Measurements from ENCODE around the gene FMN2.

FMN2 gene

DNA sequence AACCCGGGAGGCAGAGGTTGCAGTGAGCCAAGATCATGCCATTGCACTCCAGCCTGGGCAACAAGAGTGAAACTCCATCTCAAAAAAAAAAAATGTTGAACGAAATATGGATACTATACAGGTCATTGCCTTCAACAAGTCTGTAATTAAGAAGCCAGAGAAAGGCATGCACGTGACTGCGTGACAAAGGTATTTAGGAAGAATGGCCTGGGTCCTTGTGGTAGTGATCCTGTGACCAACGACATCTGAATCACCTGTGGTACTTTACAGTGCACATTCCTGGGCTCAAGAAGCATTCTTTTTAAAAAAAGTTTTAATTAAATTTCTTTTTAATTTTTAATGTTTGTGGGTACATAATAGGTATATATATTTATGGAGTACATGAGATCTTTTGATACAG, 405.3 kb downstream of the FMN2 start:
- no peak for TF ChIP-seq SIN3A (IDR thresholded peaks at IDR 0.05; ENCODE audit: borderline replicate concordance, insufficient read depth, low read length)
- TF ChIP-seq POLR2AphosphoS5 (IDR thresholded peaks at IDR 0.05; ENCODE audit: low read depth, low read length) = no peak
- TF ChIP-seq, protein P1, sequence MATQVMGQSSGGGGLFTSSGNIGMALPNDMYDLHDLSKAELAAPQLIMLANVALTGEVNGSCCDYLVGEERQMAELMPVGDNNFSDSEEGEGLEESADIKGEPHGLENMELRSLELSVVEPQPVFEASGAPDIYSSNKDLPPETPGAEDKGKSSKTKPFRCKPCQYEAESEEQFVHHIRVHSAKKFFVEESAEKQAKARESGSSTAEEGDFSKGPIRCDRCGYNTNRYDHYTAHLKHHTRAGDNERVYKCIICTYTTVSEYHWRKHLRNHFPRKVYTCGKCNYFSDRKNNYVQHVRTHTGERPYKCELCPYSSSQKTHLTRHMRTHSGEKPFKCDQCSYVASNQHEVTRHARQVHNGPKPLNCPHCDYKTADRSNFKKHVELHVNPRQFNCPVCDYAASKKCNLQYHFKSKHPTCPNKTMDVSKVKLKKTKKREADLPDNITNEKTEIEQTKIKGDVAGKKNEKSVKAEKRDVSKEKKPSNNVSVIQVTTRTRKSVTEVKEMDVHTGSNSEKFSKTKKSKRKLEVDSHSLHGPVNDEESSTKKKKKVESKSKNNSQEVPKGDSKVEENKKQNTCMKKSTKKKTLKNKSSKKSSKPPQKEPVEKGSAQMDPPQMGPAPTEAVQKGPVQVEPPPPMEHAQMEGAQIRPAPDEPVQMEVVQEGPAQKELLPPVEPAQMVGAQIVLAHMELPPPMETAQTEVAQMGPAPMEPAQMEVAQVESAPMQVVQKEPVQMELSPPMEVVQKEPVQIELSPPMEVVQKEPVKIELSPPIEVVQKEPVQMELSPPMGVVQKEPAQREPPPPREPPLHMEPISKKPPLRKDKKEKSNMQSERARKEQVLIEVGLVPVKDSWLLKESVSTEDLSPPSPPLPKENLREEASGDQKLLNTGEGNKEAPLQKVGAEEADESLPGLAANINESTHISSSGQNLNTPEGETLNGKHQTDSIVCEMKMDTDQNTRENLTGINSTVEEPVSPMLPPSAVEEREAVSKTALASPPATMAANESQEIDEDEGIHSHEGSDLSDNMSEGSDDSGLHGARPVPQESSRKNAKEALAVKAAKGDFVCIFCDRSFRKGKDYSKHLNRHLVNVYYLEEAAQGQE (IDR thresholded peaks at IDR 0.05; ENCODE audit: insufficient read depth in 1 of 2, low read depth in 2 of 2, low read length in 2 of 2) = no peak
- no peak for TF ChIP-seq FOXP2 (optimal IDR thresholded peaks at IDR 0.05; ENCODE audit: borderline replicate concordance, extremely low read depth, extremely low read length, insufficient read depth)
- no peak for TF ChIP-seq TAF1 (IDR thresholded peaks at IDR 0.05; ENCODE audit: borderline replicate concordance, insufficient read depth, low read length)

DNA sequence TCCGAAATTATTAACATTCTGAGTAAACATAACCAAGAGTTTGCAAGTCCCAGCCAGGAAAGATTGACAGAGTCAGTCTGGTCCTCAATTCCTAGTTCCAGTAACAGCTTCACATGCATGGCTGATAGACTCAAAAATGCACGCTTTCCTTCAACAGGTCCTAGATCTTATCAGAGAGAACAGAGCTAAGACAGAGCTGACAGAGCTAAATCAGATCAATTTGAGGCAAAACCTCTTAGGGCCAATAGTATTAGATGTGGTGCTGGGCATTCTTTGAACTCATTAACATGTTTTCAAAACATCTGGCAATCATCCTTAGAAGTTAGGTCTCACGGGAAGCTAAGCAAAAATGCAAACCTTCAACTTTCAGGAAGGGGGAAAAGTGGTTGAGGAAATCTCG, 406.2 kb downstream of the FMN2 start:
- TF ChIP-seq POLR2AphosphoS5 (IDR thresholded peaks at IDR 0.05; ENCODE audit: low read depth, low read length) = no peak
- TF ChIP-seq FOXP2 (optimal IDR thresholded peaks at IDR 0.05; ENCODE audit: borderline replicate concordance, extremely low read depth, extremely low read length, insufficient read depth) = no peak
- TF ChIP-seq, protein P1 (IDR thresholded peaks at IDR 0.05; ENCODE audit: insufficient read depth in 1 of 2, low read depth in 2 of 2, low read length in 2 of 2) = no peak
- no peak for TF ChIP-seq SIN3A (IDR thresholded peaks at IDR 0.05; ENCODE audit: borderline replicate concordance, insufficient read depth, low read length)
- TF ChIP-seq TAF1 (IDR thresholded peaks at IDR 0.05; ENCODE audit: borderline replicate concordance, insufficient read depth, low read length) = no peak

DNA sequence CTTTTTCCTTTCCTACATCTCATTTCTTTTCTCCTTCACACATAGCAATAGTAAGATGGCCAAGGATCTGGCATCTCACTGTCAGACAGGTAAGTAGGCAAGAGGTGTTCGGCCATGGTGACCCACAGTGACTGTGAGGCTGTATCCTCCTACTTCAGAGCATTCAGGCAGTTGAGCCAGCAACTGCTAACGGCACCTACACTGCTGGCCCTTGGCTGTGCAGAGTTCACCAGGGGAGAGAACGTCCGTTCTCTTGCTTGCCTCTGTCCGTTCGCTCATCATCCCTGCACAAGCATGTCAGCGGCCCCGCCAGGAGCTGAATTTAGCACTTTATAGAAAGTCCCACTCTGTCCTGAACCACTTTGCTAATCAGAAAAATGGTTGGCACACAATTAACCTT, 406.7 kb downstream of the FMN2 start:
- no peak for TF ChIP-seq FOXP2 (optimal IDR thresholded peaks at IDR 0.05; ENCODE audit: borderline replicate concordance, extremely low read depth, extremely low read length, insufficient read depth)
- no peak for TF ChIP-seq SIN3A (IDR thresholded peaks at IDR 0.05; ENCODE audit: borderline replicate concordance, insufficient read depth, low read length)
- no peak for TF ChIP-seq TAF1 (IDR thresholded peaks at IDR 0.05; ENCODE audit: borderline replicate concordance, insufficient read depth, low read length)
- no peak for TF ChIP-seq POLR2AphosphoS5 (IDR thresholded peaks at IDR 0.05; ENCODE audit: low read depth, low read length)
- TF ChIP-seq, protein P1 (IDR thresholded peaks at IDR 0.05; ENCODE audit: insufficient read depth in 1 of 2, low read depth in 2 of 2, low read length in 2 of 2) = no peak

DNA sequence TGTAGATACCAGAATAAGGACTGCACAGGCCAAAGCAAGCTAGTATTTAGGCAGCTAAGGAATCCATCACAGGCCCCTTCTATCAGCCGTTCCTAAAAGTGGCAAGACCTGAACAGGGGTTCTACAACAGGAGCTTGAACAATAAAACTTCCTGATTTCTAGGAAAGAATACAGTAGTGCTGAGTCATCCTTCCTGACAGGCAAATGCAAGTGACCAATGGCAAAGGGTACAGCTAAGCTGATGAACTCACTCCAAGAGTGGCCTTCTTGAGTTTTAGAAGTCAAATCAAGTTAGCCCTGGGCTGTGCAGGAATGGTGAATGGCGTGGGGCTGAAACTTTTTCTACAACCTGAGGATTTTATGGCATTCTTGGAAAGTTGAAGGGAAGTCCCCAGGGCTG, 407.3 kb downstream of the FMN2 start:
- TF ChIP-seq TAF1 (IDR thresholded peaks at IDR 0.05; ENCODE audit: borderline replicate concordance, insufficient read depth, low read length) (no peak), FOXP2 (optimal IDR thresholded peaks at IDR 0.05; ENCODE audit: borderline replicate concordance, extremely low read depth, extremely low read length, insufficient read depth) (no peak), POLR2AphosphoS5 (IDR thresholded peaks at IDR 0.05; ENCODE audit: low read depth, low read length) (no peak), SIN3A (IDR thresholded peaks at IDR 0.05; ENCODE audit: borderline replicate concordance, insufficient read depth, low read length) (no peak)
- TF ChIP-seq, protein P1 (IDR thresholded peaks at IDR 0.05; ENCODE audit: insufficient read depth in 1 of 2, low read depth in 2 of 2, low read length in 2 of 2) = no peak

DNA sequence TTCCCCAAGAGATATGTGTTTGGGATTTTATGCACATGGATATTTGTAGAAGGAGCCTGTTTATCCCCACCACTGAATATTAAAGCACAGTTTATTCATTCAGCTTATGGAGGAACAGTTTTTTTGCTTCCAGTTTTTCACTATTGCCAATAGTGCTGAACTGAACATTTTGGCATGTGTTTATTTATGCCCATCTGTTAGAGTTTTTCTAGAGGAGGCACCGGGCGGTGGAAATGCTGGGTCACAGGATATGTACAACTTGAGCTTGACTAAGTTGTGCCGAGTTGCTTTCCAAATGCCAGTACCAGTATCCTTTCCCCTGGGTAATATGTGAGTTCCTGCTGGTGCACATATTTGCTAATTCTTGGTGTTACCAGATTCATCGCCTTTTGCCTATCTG, 409.0 kb downstream of the FMN2 start:
- TF ChIP-seq, protein P1 (IDR thresholded peaks at IDR 0.05; ENCODE audit: insufficient read depth in 1 of 2, low read depth in 2 of 2, low read length in 2 of 2) = no peak
- TF ChIP-seq FOXP2 (optimal IDR thresholded peaks at IDR 0.05; ENCODE audit: borderline replicate concordance, extremely low read depth, extremely low read length, insufficient read depth) (no peak), SIN3A (IDR thresholded peaks at IDR 0.05; ENCODE audit: borderline replicate concordance, insufficient read depth, low read length) (no peak), TAF1 (IDR thresholded peaks at IDR 0.05; ENCODE audit: borderline replicate concordance, insufficient read depth, low read length) (no peak), POLR2AphosphoS5 (IDR thresholded peaks at IDR 0.05; ENCODE audit: low read depth, low read length) (no peak)

Data from PFSK-1 (cell line).